Gastrocnemius medialis (tissue), 4 donors: ENCODE results near the gene PACSIN2. TPM values are rescaled to one million over a fixed set of nuclear protein-coding genes. Genes with fewer than 3 reads are reported as not detected.

ENCODE experiments used
- ATAC-seq, 2 donors: fragments of 150-250 bp; one replicate each; pipeline ENCODE4 v1.9.1; 2016
- DNase-seq, 2 donors: peaks; one replicate each; pipeline ENCODE4 v3.0.0-alpha.2; 2019
- H3K27ac ChIP-seq, 4 donors: fragments of 200-600 bp; sonication (generic); 1 replicate in 1 of 4; 2 replicates in 3 of 4; pipeline ENCODE4 v1.5.1; 2016 to 2018; ENCODE audit warnings: mild to moderate bottlenecking in 2 of 4, moderate library complexity in 1 of 4
- H3K27me3 ChIP-seq, 3 donors: fragments of 200-600 bp; sonication (generic) in 2 of 3; 1 replicate in 1 of 3; 2 replicates in 2 of 3; pipeline versions ENCODE4 v1.5.1 to v1.6.0; 2016 to 2019; ENCODE audit warnings: mild to moderate bottlenecking in 1 of 3, moderate library complexity in 1 of 3
- H3K36me3 ChIP-seq, 2 donors: fragments of 200-600 bp; sonication (generic) in 1 of 2; one replicate each; pipeline ENCODE4 v1.5.1; 2017 to 2018
- H3K4me1 ChIP-seq, 2 donors: fragments of 200-600 bp; sonication (generic) in 1 of 2; one replicate each; pipeline ENCODE4 v1.5.1; 2016 to 2017; ENCODE audit warnings: mild to moderate bottlenecking in 2 of 2
- H3K4me3 ChIP-seq, 4 donors: fragments of 200-600 bp; sonication (generic) in 3 of 4; 1 replicate in 1 of 4; 2 replicates in 3 of 4; pipeline ENCODE4 v1.5.1; 2016 to 2019; ENCODE audit warnings: mild to moderate bottlenecking in 2 of 4
- H3K9me3 ChIP-seq, 3 donors: fragments of 200-600 bp; sonication (generic) in 2 of 3; 1 replicate in 1 of 3; 2 replicates in 2 of 3; pipeline ENCODE4 v1.5.1; 2016 to 2019
- CTCF ChIP-seq, 5 experiments: fragments of 450-650 bp in 3 of 5; fragments of 200-600 bp in 2 of 5; sonication (generic) in 2 of 5; IDR thresholded peaks in 4 of 5; conservative IDR thresholded peaks in 1 of 5; 1 replicate in 4 of 5; 2 replicates in 1 of 5; pipeline ENCODE4 v1.5.1; 2016 to 2019; ENCODE audit warnings: antibody characterized with exemption in 5 of 5, mild to moderate bottlenecking in 3 of 5, moderate library complexity in 3 of 5
- POLR2A ChIP-seq, 2 donors: fragments of 450-650 bp; IDR thresholded peaks; one replicate each; pipeline ENCODE4 v1.6.1; 2017; ENCODE audit warnings: antibody characterized with exemption in 2 of 2, mild to moderate bottlenecking in 2 of 2, moderate library complexity in 2 of 2
- in situ Hi-C, 4 donors: fragments of 200-750 bp; cut with MboI; loops; one replicate each; pipeline versions ENCODE4 v1.15.0 to v1.8.0; 2017; ENCODE audit warnings: low sequenced_read_pairs in 4 of 4
- intact Hi-C: fragments of 100-400 bp; cut with DNase I; formaldehyde crosslinking; loops from one replicate; pipeline ENCODE4 v1.15.1; 2023; ENCODE audit warnings: low total_unique reads
- total RNA-seq, 4 donors: library from RNA; depleted of rRNA; stranded (reverse); fragments of >200 nt; gene quantifications; one replicate each; pipeline versions ENCODE4 v1.1.0 to v1.2.3, GENCODE V29; 2016

The PACSIN2 gene
- total RNA-seq, 4 donors from 2014 or later, result 37.3 to 45.9 (median 39.8) TPM

- Histone ChIP-seq H3K36me3 (no peaks in the 10 kb centered on the region), H3K27me3 (no peaks in the 10 kb centered on the region), H3K4me1 (peaks cover 46 to 73% of the 10 kb centered on the region in 2 donors), H3K9me3 (no peaks in the 10 kb centered on the region), H3K4me3 (no peak overlapping the region), H3K27ac (peak overlapping the region in 2 of 4 donors; percentile 66 to 79)
- no peak for ATAC-seq
- no peak for TF ChIP-seq POLR2A (IDR thresholded peaks at IDR 0.05)
- TF ChIP-seq CTCF (IDR thresholded peaks at IDR 0.05 in 4 of 5, conservative IDR thresholded peaks at IDR 0.05 in 1 of 5), result no peak
- in situ Hi-C loops, result loop anchor here in 1 of 4 donors (10.0 kb wide), 1 partner anchor 59 kb away; no protein-coding TSS in a partner anchor
- intact Hi-C loops, result no loop called here
- no peak for DNase-seq
Measured at GRCh38 chr22:42915980-42916765, 98.8 kb downstream of the PACSIN2 start.

DNA sequence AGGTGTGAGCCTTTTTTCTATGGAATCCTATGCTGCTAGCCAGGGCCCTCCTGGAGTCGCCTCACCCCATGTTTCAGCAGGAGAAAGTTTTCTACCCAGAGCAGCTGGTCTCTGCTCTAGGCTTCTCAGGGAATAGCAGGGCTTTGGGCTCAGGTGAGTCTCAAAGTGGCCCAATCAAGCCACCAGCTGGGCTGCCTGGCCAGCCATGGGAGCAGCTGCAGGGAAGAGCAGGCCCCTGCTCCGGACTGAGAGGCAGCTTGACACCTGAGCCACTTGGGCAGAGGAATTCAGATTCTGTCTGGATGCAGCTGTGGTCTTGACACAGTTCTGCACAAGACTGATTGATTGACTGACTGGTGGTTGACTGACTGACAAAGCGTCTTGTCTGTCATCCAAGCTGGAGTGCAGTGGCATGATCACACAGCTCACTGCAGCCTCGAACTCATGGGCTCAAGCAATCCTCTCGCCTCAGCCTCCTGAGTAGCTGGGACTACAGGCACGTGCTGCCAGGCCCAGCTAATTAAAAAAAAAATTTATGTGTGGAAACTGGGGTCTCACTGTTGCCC is 100.4 kb downstream of the PACSIN2 start:
- in situ Hi-C loops, result loop anchor here in 1 of 4 donors (10.0 kb wide), 1 partner anchor 60 kb away; no protein-coding TSS in a partner anchor
- intact Hi-C loops, result loop anchor here (5.0 kb wide), 1 partner anchor 53 kb away; no protein-coding TSS in a partner anchor
- no peaks in the 10 kb centered on the region for H3K9me3 ChIP-seq
- peak overlapping the region in 3 of 4 donors; percentile 42 to 79 (median 66) for H3K27ac ChIP-seq
- H3K4me1 ChIP-seq, result peaks cover 48 to 76% of the 10 kb centered on the region in 2 donors
- H3K27me3 ChIP-seq, result no peaks in the 10 kb centered on the region
- no peak for DNase-seq
- H3K36me3 ChIP-seq, result no peaks in the 10 kb centered on the region
- no peak overlapping the region for H3K4me3 ChIP-seq
- ATAC-seq, result no peak
- TF ChIP-seq POLR2A (IDR thresholded peaks at IDR 0.05) (no peak), CTCF (IDR thresholded peaks at IDR 0.05 in 4 of 5, conservative IDR thresholded peaks at IDR 0.05 in 1 of 5) (no peak)

- intact Hi-C loops (loop anchor here (5.0 kb wide), 1 partner anchor 53 kb away; no protein-coding TSS in a partner anchor), in situ Hi-C loops (loop anchor here in 1 of 4 donors (10.0 kb wide), 1 partner anchor 61 kb away; no protein-coding TSS in a partner anchor)
- TF ChIP-seq POLR2A (IDR thresholded peaks at IDR 0.05), result no peak
- TF ChIP-seq CTCF (IDR thresholded peaks at IDR 0.05 in 4 of 5, conservative IDR thresholded peaks at IDR 0.05 in 1 of 5), result no peak
- Histone ChIP-seq H3K4me3 (no peak overlapping the region), H3K27me3 (no peaks in the 10 kb centered on the region), H3K36me3 (no peaks in the 10 kb centered on the region), H3K9me3 (no peaks in the 10 kb centered on the region), H3K4me1 (peaks cover 50 to 77% of the 10 kb centered on the region in 2 donors), H3K27ac (peak overlapping the region in 1 of 4 donors; percentile 66)
- ATAC-seq (no peak), DNase-seq (no peak)
Measured at GRCh38 chr22:42913874-42914510, 101.0 kb downstream of the PACSIN2 start.

DNA sequence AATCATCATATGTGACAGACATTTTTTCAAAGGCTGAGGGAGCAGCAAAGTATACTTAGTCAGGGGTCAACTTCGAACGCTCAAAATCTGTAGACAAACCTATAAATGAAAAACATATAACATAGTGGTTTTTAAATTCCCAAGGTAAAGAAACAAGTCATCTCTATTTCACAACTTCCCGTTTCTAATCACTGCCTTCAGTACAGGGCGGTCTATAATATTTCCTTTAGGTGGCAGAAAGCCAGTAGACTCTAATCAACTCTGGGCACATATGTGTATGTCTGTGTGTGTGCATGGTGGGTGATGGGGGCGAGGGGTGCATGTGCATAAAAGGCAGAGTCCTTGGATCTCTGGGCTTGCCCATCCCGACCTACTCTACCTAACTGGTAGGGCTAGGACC is 102.9 kb downstream of the PACSIN2 start:
- intact Hi-C loops, result loop anchor here (5.0 kb wide), 1 partner anchor 55 kb away; no protein-coding TSS in a partner anchor
- peaks cover 62 to 80% of the 10 kb centered on the region in 2 donors for H3K4me1 ChIP-seq

More for the DNA sequence above, 102.9 kb downstream of the PACSIN2 start:
- ATAC-seq (no peak), DNase-seq (no peak)
- Histone ChIP-seq H3K36me3 (no peaks in the 10 kb centered on the region), H3K27ac (no peak overlapping the region), H3K9me3 (no peaks in the 10 kb centered on the region), H3K27me3 (no peaks in the 10 kb centered on the region), H3K4me3 (no peak overlapping the region)
- TF ChIP-seq CTCF (IDR thresholded peaks at IDR 0.05 in 4 of 5, conservative IDR thresholded peaks at IDR 0.05 in 1 of 5), result no peak
- no peak for TF ChIP-seq POLR2A (IDR thresholded peaks at IDR 0.05)
- in situ Hi-C loops, result loop anchor here in 1 of 4 donors (10.0 kb wide), 1 partner anchor 63 kb away; no protein-coding TSS in a partner anchor
